Measurements from ENCODE around the gene TMSB15B.

DNA sequence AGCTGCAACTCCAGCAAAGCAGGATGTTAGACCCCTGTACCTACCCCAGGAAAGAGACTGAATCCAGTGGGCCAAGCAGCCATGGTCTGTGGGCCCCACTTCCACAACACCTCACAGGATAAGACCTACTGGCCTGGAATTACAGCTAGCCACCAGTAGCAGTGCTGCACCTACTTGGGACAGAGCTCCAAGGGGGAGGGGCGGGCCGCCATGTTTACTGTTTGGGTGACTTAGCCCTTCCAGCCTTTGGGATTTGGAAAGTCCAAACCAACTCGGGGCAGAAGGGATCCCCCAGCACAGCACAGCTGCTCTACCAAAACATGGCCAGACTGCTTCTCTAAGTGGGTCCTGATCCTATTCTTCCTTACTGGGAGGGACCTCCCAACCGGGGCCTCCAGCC, 9.1 kb upstream of the TMSB15B start:
- TF ChIP-seq, protein P1, sequence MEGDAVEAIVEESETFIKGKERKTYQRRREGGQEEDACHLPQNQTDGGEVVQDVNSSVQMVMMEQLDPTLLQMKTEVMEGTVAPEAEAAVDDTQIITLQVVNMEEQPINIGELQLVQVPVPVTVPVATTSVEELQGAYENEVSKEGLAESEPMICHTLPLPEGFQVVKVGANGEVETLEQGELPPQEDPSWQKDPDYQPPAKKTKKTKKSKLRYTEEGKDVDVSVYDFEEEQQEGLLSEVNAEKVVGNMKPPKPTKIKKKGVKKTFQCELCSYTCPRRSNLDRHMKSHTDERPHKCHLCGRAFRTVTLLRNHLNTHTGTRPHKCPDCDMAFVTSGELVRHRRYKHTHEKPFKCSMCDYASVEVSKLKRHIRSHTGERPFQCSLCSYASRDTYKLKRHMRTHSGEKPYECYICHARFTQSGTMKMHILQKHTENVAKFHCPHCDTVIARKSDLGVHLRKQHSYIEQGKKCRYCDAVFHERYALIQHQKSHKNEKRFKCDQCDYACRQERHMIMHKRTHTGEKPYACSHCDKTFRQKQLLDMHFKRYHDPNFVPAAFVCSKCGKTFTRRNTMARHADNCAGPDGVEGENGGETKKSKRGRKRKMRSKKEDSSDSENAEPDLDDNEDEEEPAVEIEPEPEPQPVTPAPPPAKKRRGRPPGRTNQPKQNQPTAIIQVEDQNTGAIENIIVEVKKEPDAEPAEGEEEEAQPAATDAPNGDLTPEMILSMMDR (IDR thresholded peaks at IDR 0.05) = no peak
- TF ChIP-seq POLR2A (IDR thresholded peaks at IDR 0.05) = no peak

Data from suprapubic skin (tissue), 3 donors.